Keratinocyte (primary cell): ENCODE results near the gene ATP5F1D. TPM values are rescaled to one million over a fixed set of nuclear protein-coding genes. Genes with fewer than 3 reads are reported as not detected.

ENCODE experiments used
- DNase-seq: peaks from one replicate; pipeline ENCODE4 v3.0.0-alpha.2; 2011; ENCODE audit warnings: low read depth, missing footprints, low spot score
- FAIRE-seq: peaks from 2 replicates; lab custom pipeline; 2011; peaks lifted over from hg19 to GRCh38; lab: Jason Lieb, UNC
- H2AFZ ChIP-seq: 2 replicates; pipeline ENCODE4 v1.6.0; 2012; ENCODE audit warnings: low read length, control low read depth, inconsistent platforms; ENCODE audit not compliant: control insufficient read depth
- H3K27ac ChIP-seq: 2 replicates; pipeline ENCODE4 v1.5.1; 2011; ENCODE audit warnings: low read length; ENCODE audit not compliant: control insufficient read depth, insufficient read depth
- H3K27me3 ChIP-seq: 3 replicates; pipeline ENCODE4 v1.6.0; 2011; ENCODE audit warnings: low read length; ENCODE audit not compliant: control insufficient read depth, insufficient read depth; ENCODE audit errors: extremely low read depth
- H3K36me3 ChIP-seq, 2 experiments: 2 replicates in 1 of 2; 3 replicates in 1 of 2; pipeline ENCODE4 v1.5.1; 2011; ENCODE audit warnings: low read length in 2 of 2, mild to moderate bottlenecking in 1 of 2; ENCODE audit not compliant: control insufficient read depth in 2 of 2, insufficient read depth in 2 of 2; ENCODE audit errors: extremely low read depth in 1 of 2
- H3K4me1 ChIP-seq: 3 replicates; pipeline ENCODE4 v1.5.1; 2011; ENCODE audit warnings: low read length; ENCODE audit not compliant: control insufficient read depth, insufficient read depth; ENCODE audit errors: extremely low read depth
- H3K4me2 ChIP-seq: 3 replicates; pipeline ENCODE4 v1.6.0; 2011; ENCODE audit warnings: low read depth, low read length; ENCODE audit not compliant: control insufficient read depth, insufficient read depth; ENCODE audit errors: extremely low read depth
- H3K4me3 ChIP-seq, 3 experiments: fragments of 200-600 bp in 1 of 3; sonication (generic) in 1 of 3; 2 replicates in 2 of 3; 3 replicates in 1 of 3; pipeline ENCODE4 v1.5.1; 2011 to 2016; ENCODE audit warnings: low read length in 3 of 3, mild to moderate bottlenecking in 3 of 3, control low read depth in 2 of 3, inconsistent platforms in 1 of 3, low read depth in 1 of 3, mixed read lengths in 1 of 3, mixed run types in 1 of 3, moderate library complexity in 1 of 3; ENCODE audit not compliant: control insufficient read depth in 2 of 3, insufficient read depth in 2 of 3; ENCODE audit errors: extremely low read depth in 1 of 3
- H3K79me2 ChIP-seq: 2 replicates; pipeline ENCODE4 v1.6.0; 2012; ENCODE audit warnings: low read length; ENCODE audit not compliant: control insufficient read depth, insufficient read depth
- H3K9ac ChIP-seq: 3 replicates; pipeline ENCODE4 v1.6.0; 2011; ENCODE audit warnings: low read length; ENCODE audit not compliant: control insufficient read depth, insufficient read depth; ENCODE audit errors: extremely low read depth
- H3K9me1 ChIP-seq: 3 replicates; pipeline ENCODE4 v1.6.0; 2011; ENCODE audit warnings: low read length; ENCODE audit not compliant: control insufficient read depth, insufficient read depth; ENCODE audit errors: extremely low read depth
- H3K9me3 ChIP-seq: 2 replicates; pipeline ENCODE4 v1.5.1; 2012; ENCODE audit warnings: low read depth, low read length; ENCODE audit not compliant: control insufficient read depth
- H4K20me1 ChIP-seq: 3 replicates; pipeline ENCODE4 v1.6.0; 2011; ENCODE audit warnings: low read length; ENCODE audit not compliant: control insufficient read depth, insufficient read depth; ENCODE audit errors: extremely low read depth
- EZH2 ChIP-seq: IDR thresholded peaks from one replicate; pipeline ENCODE4 v1.6.1; 2012; ENCODE audit warnings: inconsistent platforms, mild to moderate bottlenecking, low read length, moderate library complexity
- dilution Hi-C: fragments of 300-500 bp; cut with MboI; formaldehyde crosslinking; loops from one replicate; pipeline ENCODE4 v1.7.0; 2020; ENCODE audit warnings: low sequenced_read_pairs; ENCODE audit not compliant: extremely low pct_ligation_motif_present
- polyA plus RNA-seq, 5 experiments: library from polyadenylated mRNA; depleted of rRNA in 3 of 5; stranded (reverse) in 3 of 5; stranded (forward) in 1 of 5; unstranded in 1 of 5; fragments of >200 nt; gene quantifications; 1 replicate in 1 of 5; 2 replicates in 3 of 5; 3 replicates in 1 of 5; pipeline versions ENCODE4 v1.2.1 to v1.2.3, GENCODE V29; 2011 to 2012; ENCODE audit warnings: missing spikeins in 2 of 5, low read depth in 1 of 5, low replicate concordance in 1 of 5
- TF ChIP-seq, protein P1 (sequence below), 3 experiments: IDR thresholded peaks in 1 of 3; conservative IDR thresholded peaks in 1 of 3; optimal IDR thresholded peaks in 1 of 3; 2 replicates in 2 of 3; 3 replicates in 1 of 3; pipeline versions ENCODE3 to v1.5.1; 2011; ENCODE audit warnings: low read length in 3 of 3, mild to moderate bottlenecking in 3 of 3, moderate library complexity in 2 of 3, control low read depth in 1 of 3, inconsistent platforms in 1 of 3; ENCODE audit not compliant: insufficient read depth in 2 of 3; ENCODE audit errors: extremely low read depth in 1 of 3

ATP5F1D gene
- polyA plus RNA-seq, 1 donor (not counting 4 experiments of a cell fraction or from before 2014, with no cell fraction given) = 51.3 TPM

DNA sequence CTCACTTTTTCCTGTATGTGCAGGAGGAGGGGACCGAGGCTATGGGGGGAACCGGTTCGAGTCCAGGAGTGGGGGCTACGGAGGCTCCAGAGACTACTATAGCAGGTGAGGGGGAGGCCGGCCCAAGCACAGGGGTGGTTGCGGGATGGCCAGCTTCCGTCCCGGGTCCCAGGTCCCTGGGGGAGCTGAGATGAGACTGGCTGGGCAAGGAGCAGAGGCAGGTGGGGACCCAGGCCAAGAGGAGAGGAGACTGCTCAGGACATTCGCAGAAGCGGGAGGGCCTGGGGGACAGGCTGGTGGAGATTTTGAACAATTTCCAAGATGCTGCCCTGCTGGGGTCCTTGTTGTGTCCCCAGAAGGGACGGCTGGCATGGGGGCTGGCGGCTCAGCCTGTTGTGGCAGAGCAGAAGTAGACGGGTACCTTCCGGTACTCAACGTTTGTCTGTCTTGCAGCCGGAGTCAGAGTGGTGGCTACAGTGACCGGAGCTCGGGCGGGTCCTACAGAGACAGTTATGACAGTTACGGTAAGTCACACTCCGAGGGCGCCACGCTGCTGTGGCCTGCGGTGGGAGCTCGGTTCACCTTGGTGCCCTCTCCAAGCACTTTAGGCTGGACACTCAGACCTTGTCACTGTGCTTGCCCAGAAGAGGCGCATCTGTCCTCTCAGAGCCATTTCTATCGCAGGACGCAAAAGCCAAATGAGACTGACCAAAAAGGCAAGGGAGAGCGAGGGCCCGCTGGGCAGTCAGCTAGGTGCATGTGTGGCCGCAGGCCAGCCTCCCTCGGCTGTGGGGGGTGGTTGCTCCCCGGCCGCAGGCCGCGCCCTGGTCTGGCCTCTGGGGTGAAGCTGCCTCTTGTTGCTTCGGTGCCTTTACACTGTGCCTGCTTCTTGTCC lies 30.2 kb downstream of the ATP5F1D start:
- Histone ChIP-seq H2AFZ (no peak overlapping the region), H3K4me1 (peaks cover 58% of the 10 kb centered on the region), H3K4me2 (peak overlapping the region; percentile 99), H3K9me3 (no peaks in the 10 kb centered on the region), H3K36me3 (peaks cover 29 to 36% of the 10 kb centered on the region in 2 experiments), H3K9me1 (no peaks in the 10 kb centered on the region), H3K27me3 (peaks cover 4% of the 10 kb centered on the region), H3K27ac (no peak overlapping the region), H3K4me3 (no peak overlapping the region), H3K79me2 (peaks cover 55% of the 10 kb centered on the region), H3K9ac (no peak overlapping the region), H4K20me1 (no peaks in the 10 kb centered on the region)
- no peak for TF ChIP-seq EZH2
- TF ChIP-seq, protein P1, sequence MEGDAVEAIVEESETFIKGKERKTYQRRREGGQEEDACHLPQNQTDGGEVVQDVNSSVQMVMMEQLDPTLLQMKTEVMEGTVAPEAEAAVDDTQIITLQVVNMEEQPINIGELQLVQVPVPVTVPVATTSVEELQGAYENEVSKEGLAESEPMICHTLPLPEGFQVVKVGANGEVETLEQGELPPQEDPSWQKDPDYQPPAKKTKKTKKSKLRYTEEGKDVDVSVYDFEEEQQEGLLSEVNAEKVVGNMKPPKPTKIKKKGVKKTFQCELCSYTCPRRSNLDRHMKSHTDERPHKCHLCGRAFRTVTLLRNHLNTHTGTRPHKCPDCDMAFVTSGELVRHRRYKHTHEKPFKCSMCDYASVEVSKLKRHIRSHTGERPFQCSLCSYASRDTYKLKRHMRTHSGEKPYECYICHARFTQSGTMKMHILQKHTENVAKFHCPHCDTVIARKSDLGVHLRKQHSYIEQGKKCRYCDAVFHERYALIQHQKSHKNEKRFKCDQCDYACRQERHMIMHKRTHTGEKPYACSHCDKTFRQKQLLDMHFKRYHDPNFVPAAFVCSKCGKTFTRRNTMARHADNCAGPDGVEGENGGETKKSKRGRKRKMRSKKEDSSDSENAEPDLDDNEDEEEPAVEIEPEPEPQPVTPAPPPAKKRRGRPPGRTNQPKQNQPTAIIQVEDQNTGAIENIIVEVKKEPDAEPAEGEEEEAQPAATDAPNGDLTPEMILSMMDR (optimal IDR thresholded peaks at IDR 0.05 in 1 of 3, IDR thresholded peaks at IDR 0.05 in 1 of 3, conservative IDR thresholded peaks at IDR 0.05 in 1 of 3; ENCODE audit: extremely low read depth in 1 of 3, insufficient read depth in 2 of 3, low read length in 3 of 3) = no peak
- DNase-seq = no peak
- FAIRE-seq = no peak
- dilution Hi-C loops = no loop called here

DNA sequence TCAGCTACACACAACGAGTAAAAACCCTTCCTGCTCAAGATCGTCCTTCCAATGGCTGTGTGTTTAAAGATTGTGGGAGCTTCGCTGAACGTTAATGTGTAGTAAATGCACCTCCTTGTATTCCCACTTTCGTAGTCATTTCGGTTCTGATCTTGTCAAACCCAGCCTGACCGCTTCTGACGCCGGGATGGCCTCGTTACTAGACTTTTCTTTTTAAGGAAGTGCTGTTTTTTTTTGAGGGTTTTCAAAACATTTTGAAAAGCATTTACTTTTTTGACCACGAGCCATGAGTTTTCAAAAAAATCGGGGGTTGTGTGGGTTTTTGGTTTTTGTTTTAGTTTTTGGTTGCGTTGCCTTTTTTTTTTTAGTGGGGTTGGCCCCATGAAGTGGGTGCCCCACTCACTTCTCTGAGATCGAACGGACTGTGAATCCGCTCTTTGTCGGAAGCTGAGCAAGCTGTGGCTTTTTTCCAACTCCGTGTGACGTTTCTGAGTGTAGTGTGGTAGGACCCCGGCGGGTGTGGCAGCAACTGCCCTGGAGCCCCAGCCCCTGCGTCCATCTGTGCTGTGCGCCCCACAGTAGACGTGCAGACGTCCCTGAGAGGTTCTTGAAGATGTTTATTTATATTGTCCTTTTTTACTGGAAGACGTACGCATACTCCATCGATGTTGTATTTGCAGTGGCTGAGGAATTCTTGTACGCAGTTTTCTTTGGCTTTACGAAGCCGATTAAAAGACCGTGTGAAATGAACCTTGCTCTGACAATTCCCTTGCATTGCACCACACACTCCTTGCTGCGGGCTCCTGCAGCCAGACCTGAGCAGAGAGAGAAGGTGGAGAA lies 31.1 kb downstream of the ATP5F1D start:
- Histone ChIP-seq H3K27me3 (no peaks in the 10 kb centered on the region), H2AFZ (no peak overlapping the region), H3K27ac (no peak overlapping the region), H3K4me1 (peaks cover 52% of the 10 kb centered on the region), H3K4me3 (no peak overlapping the region), H3K4me2 (no peak overlapping the region), H3K36me3 (peaks cover 29 to 42% of the 10 kb centered on the region in 2 experiments), H3K9ac (no peak overlapping the region), H4K20me1 (no peaks in the 10 kb centered on the region), H3K9me1 (no peaks in the 10 kb centered on the region), H3K79me2 (peaks cover 55% of the 10 kb centered on the region), H3K9me3 (no peaks in the 10 kb centered on the region)
- dilution Hi-C loops = no loop called here
- TF ChIP-seq, protein P1 (optimal IDR thresholded peaks at IDR 0.05 in 1 of 3, IDR thresholded peaks at IDR 0.05 in 1 of 3, conservative IDR thresholded peaks at IDR 0.05 in 1 of 3; ENCODE audit: extremely low read depth in 1 of 3, insufficient read depth in 2 of 3, low read length in 3 of 3) = no peak
- TF ChIP-seq EZH2 = no peak
- DNase-seq (no peak), FAIRE-seq (no peak)
